Measurements from ENCODE around the gene CHKA. TPM values are rescaled to one million over a fixed set of nuclear protein-coding genes. Genes with fewer than 3 reads are reported as not detected.

The CHKA gene
- total RNA-seq, 1 donor from 2014 or later, result 10.2 TPM

DNA sequence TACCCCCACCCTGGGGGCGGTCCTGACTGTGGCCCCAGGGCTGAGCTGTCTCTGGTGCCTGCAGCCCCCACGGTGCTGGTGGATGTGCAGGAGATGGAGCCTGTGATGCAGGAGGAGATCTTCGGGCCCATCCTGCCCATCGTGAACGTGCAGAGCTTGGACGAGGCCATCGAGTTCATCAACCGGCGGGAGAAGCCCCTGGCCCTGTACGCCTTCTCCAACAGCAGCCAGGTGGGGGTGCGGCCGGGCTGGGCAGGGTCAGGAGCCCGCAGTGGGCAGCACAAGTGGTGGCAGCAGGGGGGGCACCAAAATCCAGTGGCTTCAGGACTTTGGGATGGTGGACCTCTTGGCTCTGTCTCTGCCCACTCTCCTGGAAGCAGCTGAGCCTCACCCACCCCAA is 98.7 kb downstream of the CHKA start:
- intact Hi-C loops (cut with DNase I), result no loop called here
- DNase-seq (ENCODE audit: low spot score), result no peak

DNA sequence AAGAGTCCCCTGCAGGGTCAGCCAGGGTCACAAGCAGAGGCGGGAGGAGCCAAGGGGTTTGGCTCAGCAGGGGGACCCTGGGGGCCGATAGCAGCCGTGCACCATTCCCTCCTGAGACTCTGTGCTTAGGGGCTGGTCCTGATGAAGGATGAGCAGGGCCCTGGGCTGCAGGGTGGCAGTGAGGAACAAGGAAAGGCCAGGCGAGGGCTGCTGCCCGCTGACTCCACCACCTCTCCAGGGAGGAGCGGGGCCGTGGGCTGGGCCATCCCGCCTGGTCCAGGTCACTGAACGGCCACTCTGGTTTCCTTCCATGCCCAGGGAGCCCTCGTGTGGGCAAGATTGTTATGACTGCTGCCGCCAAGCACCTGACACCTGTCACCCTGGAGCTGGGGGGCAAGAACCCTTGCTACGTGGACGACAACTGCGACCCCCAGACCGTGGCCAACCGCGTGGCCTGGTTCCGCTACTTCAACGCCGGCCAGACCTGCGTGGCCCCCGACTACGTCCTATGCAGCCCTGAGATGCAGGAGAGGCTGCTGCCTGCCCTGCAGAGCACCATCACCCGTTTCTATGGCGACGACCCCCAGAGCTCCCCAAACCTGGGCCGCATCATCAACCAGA is 99.9 kb downstream of the CHKA start:
- intact Hi-C loops (cut with DNase I), result no loop called here
- no peak for DNase-seq (ENCODE audit: low spot score)

GRCh38 chr11:68020575-68020974 is 100.6 kb downstream of the CHKA start:
- intact Hi-C loops (cut with DNase I), result no loop called here
- no peak for DNase-seq (ENCODE audit: low spot score)

DNA sequence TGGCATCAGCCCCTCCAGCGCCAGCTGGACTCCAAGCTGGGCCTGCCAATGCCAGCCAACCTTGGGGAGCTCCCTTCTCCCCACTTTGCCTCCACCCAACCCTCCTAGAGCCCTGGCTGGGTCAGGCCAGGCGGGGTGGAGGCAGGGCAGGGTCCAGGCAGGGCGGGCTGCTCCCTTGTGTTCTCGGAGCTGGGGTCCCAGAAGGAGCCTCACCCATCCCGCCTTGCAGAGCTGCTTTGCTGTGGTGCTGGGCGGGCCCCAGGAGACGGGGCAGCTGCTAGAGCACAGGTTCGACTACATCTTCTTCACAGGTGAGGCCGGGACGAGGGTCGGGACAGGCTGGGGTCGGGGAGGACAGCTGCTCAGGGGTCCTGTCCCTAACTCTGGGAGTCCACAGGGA is 101.7 kb downstream of the CHKA start:
- intact Hi-C loops (cut with DNase I), result loop anchor here (10.0 kb wide), 1 partner anchor 185 kb away; no protein-coding TSS in a partner anchor
- no peak for DNase-seq (ENCODE audit: low spot score)

GRCh38 chr11:68018730-68019190 is 102.4 kb downstream of the CHKA start:
- DNase-seq (ENCODE audit: low spot score), result no peak
- intact Hi-C loops (cut with DNase I), result loop anchor here (10.0 kb wide), 1 partner anchor 186 kb away; no protein-coding TSS in a partner anchor

DNA sequence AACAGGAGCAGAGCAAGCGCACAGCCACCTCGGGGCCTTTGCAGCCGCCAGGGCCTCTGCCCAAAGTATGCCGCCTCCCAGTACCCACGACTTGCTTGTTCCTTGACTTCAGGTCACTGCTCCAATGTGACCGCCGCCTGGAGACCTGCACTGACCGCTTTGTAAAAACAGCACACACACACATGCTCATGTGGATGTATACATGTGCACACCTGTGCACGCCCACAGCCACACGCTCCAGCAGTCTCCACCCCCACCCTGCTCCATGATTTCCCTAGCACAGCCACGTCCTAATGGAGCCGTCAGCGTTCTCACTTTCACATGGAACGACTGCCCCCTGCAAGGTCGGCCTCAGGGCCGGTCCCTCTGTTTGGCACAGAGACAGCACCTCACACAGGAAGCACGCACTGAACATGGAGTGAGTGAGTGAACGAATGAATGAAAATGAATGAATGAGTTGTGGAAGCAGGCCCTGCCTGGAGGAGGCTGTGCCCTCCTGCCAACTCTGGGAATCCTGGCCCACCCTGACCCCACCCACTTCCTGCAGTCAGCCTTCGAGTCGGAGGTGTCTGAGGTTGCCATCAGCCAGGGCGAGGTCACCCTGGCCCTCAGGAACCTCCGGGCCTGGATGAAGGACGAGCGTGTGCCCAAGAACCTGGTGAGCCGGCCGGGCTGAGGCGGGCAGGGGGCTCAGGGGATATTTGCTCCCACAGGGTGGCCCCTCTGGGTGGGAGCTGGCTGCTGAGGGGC is 103.0 kb downstream of the CHKA start:
- DNase-seq (ENCODE audit: low spot score), result no peak
- intact Hi-C loops (cut with DNase I), result loop anchor here (10.0 kb wide), 1 partner anchor 187 kb away; no protein-coding TSS in a partner anchor

- intact Hi-C loops (cut with DNase I), result loop anchor here (10.0 kb wide), 1 partner anchor 188 kb away; no protein-coding TSS in a partner anchor
- DNase-seq (ENCODE audit: low spot score), result no peak
These were observed 104.0 kb downstream of the CHKA start for GRCh38 chr11:68016904-68017817.

DNA sequence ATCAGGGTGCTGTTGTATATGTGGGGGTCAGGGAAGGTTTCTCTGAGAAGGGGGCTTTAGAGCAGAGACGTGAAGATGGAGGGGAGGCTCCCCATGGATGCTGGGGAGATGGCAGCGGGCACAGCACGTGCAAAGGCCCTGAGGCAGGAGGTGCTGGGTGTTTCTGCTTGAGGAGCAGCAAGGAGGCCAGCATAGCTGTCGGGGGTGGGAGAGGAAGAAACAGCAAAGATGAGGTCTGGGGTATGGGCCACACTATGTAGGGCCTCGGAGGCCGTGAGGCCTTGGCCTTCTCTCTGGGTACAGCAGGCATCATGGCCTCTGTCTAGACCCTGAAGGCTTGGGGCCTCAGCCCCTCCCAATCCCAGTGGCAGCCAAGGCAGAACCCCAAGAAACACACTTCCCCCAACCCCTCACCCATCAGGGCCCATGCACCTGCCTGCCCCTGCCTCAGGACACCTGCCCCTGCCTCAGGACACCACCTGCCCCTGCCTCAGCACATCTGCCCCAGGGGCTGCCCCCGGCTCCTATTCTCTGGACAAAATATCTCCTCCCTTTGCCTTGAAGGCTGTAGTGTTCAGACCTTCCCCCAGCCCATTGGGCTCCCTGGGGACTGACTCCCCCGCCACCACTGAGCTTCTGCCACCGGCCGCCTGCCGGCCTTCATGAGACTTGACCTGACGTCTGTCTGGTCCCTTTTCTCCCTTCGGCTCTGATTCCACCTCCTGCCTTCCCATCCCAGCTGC is 104.9 kb downstream of the CHKA start:
- intact Hi-C loops (cut with DNase I), result loop anchor here (10.0 kb wide), 1 partner anchor 188 kb away; no protein-coding TSS in a partner anchor
- no peak for DNase-seq (ENCODE audit: low spot score)

- intact Hi-C loops (cut with DNase I), result loop anchor here (10.0 kb wide), 1 partner anchor 189 kb away; no protein-coding TSS in a partner anchor
- no peak for DNase-seq (ENCODE audit: low spot score)
These were observed 105.7 kb downstream of the CHKA start for GRCh38 chr11:68015467-68015866.

DNA sequence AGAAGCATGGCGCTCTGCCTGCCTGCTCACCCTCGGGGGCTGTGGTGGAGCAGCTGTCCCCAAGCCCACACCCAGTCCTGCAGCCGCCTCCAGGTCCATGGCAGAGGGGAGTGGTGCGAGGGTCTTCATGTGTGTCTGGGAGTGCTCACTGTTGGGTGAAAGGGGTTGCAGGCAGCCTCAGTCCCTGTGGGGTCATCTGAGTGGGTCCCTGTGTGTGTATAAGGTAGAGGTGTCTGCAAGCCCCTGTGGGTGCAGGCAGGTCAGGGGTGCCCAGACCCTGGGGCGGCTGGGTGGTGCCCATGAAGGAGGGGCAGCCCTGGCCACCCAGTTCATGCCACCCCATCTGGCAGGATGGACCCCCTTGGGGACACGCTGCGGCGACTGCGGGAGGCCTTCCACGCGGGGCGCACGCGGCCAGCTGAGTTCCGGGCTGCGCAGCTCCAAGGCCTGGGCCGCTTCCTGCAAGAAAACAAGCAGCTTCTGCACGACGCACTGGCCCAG is 106.2 kb downstream of the CHKA start:
- intact Hi-C loops (cut with DNase I), result loop anchor here (10.0 kb wide), 1 partner anchor 190 kb away; no protein-coding TSS in a partner anchor
- no peak for DNase-seq (ENCODE audit: low spot score)

DNA sequence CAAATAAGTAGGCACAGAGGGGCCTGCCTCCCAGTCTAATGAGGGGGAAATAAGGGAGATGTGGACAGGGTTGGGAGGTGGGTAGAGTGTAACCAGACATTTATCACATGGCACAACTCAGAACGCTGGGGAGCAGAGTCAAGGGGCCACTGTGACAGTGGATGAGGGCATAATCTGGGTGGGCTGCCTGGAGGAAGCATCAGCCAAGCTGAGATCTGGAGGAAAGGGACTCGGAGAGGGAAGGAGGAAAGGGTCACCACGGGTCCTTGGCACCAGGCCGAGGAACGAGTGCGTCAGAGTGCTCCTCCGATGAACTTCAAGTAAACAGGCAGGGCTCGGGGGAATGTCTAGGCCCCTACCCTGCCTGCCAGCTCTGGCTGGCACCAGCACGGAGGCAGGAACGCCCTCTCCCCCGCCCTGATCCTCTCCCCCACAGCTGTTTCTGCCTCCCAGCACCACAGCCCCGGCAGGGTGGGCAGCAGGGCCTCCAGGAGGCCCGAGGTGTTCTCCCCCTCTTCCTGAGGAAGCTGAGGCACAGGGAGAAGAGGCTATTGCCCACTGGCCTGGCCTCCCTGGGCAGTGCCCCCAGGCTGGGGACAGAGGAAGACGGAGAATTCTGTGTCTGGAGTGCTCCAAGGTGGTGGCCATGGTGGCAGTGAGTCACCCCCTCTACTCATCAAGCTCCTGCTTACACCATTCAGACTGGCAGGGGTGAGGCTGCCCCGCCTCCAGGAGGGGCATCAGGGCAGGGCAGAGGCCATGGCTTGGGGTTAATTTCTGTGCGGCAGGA is 106.8 kb downstream of the CHKA start:
- no peak for DNase-seq (ENCODE audit: low spot score)
- intact Hi-C loops (cut with DNase I), result loop anchor here (10.0 kb wide), 1 partner anchor 190 kb away; no protein-coding TSS in a partner anchor

GRCh38 chr11:68013611-68014156 is 107.5 kb downstream of the CHKA start:
- intact Hi-C loops (cut with DNase I), result loop anchor here (10.0 kb wide), 1 partner anchor 191 kb away; no protein-coding TSS in a partner anchor
- no peak for DNase-seq (ENCODE audit: low spot score)

- no peak for DNase-seq (ENCODE audit: low spot score)
- intact Hi-C loops (cut with DNase I), result loop anchor here (10.0 kb wide), 1 partner anchor 192 kb away; no protein-coding TSS in a partner anchor
These were observed 108.2 kb downstream of the CHKA start for GRCh38 chr11:68012843-68013610.

DNA sequence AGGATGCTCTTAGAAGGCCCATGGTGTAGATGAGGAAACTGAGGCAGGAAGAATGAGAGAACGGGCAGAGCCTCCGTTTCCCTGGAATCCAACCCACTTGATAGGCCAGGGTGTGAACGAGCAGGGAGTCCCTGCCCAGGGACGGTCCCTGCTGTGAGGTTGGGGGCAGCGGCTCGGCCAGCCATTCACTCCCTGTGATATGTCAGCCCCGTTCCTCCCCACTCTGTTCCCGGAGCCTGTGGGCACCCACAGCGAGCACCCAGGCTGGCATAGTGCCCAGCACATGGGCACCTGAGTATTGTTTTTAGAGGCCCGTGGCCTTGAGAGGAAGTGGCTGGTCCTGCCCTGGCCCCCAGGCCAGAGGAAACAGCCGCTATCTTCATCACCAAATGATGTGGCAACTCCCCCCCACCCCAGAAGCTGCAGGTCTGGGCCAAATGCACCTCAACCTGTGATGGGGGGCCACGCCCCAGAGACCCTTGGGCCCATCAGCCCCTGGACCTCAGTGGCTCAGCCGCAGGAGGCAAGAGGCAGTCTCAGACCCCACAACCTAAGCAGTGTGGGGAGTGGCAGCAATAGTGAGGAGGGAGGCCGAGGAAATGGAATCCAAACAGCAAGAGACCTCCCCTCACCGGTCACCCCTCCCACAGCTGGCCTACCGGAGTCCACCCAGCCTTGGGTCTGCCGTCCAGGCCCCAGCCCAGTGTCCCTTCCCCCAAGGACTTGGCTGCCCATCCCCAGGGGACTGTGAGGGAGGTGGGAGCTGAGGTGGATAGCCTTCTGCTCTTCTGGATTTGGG is 108.9 kb downstream of the CHKA start:
- intact Hi-C loops (cut with DNase I), result loop anchor here (10.0 kb wide), 1 partner anchor 193 kb away; no protein-coding TSS in a partner anchor
- DNase-seq (ENCODE audit: low spot score), result no peak

GRCh38 chr11:68011051-68011943 is 109.9 kb downstream of the CHKA start:
- no peak for DNase-seq (ENCODE audit: low spot score)
- intact Hi-C loops (cut with DNase I), result loop anchor here (10.0 kb wide), 1 partner anchor 194 kb away; no protein-coding TSS in a partner anchor
